GM19351 (cell line): Measurements from ENCODE around the gene BCO1.

ENCODE experiments used
- ATAC-seq: cut with Tn5 transposase; IDR thresholded peaks from one replicate; pipeline ENCODE4 v1.9.1; 2021; ENCODE audit warnings: mild to moderate bottlenecking, moderate library complexity; ENCODE audit not compliant: unreplicated experiment

BCO1 gene

GRCh38 chr16:81232740-81233367 lies 5.6 kb upstream of the BCO1 start:
- ATAC-seq: no peak

DNA sequence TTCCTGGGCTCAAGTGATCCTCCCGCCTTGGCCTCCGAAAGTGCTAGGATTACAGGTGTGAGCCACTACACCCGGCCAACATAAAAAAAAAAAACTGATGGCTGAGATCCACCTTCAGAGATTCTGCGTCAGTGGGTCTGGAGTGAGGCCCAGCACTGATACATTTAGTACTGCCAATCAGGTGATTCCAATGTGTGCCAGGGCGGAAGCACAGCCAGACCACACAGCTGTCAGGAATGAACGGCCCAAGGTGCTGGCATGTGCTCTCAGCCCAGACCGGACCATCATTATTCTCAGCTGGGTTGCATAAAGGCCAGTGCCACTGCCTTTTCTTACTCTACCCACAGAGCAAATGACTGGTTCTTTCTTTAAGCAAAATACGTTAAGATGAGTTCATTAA lies 1.2 kb upstream of the BCO1 start:
- ATAC-seq: no peak

DNA sequence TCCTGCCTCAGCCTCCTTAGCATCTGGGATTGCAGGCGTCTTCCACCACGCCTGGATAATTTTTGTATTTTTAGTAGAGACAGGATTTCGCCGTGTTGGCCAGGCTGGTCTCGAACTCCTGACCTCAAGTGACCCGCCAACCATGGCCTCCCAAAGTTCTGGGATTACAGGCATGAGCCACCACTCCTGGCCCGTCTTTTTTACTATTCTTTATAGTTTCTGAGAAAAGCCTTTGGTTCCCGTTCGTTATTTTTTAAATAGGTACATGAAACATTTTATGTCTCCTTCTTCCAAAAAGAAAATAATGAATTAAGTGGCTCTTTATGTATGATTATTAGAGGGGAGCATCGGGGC lies 570 bp upstream of the BCO1 start:
- no peak for ATAC-seq

DNA sequence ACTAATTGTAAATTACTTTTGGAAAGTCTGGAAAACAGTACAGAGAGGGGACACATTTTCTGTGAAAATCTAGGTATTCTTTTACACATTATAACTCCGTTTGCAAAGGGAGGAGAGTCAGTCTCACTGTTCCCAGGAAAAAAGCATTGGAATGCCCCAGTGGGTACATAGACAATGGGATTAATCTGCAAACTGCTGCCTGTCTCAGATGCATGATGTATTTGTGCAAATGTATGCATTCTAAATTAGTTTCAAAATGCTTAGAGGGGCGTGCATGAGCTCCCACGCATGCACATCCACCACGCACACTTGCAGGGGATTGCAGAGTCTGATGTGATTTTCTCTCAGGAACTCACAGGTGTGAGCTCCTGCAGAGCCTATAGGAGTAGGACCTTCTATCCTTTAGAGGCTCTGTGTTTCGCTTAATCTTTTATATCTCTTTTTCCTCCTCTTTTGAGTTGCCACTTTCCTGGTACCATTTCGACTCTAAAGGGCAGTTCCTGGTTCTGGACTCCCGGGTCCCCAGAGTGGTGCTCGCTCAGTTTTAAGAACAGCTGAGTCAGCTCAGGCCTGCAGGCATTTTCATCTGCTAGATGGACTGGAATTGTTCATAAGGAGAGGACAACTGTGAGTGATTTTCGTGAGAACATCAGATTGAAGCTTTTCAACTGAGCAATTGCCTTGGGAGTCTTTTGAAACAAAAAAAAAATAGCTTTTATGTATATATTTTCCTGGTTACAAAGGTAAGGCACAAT lies 1.1 kb downstream of the BCO1 start:
- ATAC-seq: no peak

- ATAC-seq: no peak
These were observed 3.2 kb downstream of the BCO1 start for GRCh38 chr16:81241706-81242105.

GRCh38 chr16:81242977-81243618 lies 4.6 kb downstream of the BCO1 start:
- no peak for ATAC-seq

DNA sequence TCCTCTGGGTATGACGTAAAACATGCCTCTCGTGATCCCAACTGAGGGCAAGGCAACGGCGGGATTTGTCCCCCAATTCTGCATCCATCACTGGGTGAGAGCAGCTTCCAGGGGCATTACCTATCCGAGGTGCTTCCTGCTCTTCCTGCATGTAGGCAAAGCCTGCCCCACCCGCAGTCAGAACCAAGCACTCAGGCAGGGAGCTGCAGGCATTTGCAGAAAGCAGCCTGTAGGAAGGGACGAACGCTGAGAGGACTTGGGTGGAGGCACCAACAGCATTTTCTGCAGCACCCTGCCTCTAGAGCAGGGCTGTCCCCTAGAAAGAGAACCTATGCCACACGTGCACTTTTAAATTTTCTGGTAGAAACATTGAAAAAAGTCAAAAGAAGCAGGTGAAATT lies 5.5 kb downstream of the BCO1 start:
- ATAC-seq: no peak

GRCh38 chr16:81251871-81252270 lies 13.4 kb downstream of the BCO1 start:
- ATAC-seq: no peak

DNA sequence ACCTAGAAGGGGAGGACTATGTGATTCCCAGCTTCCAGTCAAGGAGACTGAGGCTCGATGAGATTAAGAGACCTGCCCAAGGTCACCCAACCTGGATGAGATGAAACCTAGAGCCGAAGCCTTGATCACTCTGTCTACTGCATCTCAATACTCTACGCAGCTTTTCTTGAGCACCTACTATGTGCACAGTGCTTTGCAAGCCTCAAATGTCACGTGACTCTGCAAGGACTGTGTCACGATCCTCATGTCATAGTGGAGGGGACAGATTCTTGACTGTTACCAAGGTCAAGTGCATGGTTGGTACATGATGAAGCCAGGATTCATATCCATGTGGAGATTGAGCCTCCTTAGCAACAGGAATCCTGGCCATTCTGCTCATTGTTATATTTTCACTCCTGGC lies 14.7 kb downstream of the BCO1 start:
- no peak for ATAC-seq

- no peak for ATAC-seq
These were observed 16.5 kb downstream of the BCO1 start for GRCh38 chr16:81254922-81255526.

- no peak for ATAC-seq
These were observed 21.4 kb downstream of the BCO1 start for GRCh38 chr16:81259916-81260315.

- no peak for ATAC-seq
These were observed 22.7 kb downstream of the BCO1 start for GRCh38 chr16:81261049-81261648.

GRCh38 chr16:81263470-81264220 lies 25.2 kb downstream of the BCO1 start:
- no peak for ATAC-seq

GRCh38 chr16:81264386-81264785 lies 25.9 kb downstream of the BCO1 start:
- ATAC-seq: no peak

GRCh38 chr16:81265052-81265451 lies 26.6 kb downstream of the BCO1 start:
- ATAC-seq: no peak

- no peak for ATAC-seq
These were observed 27.4 kb downstream of the BCO1 start for GRCh38 chr16:81265658-81266451.

- ATAC-seq: no peak
These were observed 28.2 kb downstream of the BCO1 start for GRCh38 chr16:81266680-81267095.

- no peak for ATAC-seq
These were observed 30.0 kb downstream of the BCO1 start for GRCh38 chr16:81268509-81268908.

- no peak for ATAC-seq
These were observed 34.9 kb downstream of the BCO1 start for GRCh38 chr16:81273223-81273950.
